ENCODE results near the gene MYO1G. TPM values are rescaled to one million over a fixed set of nuclear protein-coding genes. Genes with fewer than 3 reads are reported as not detected.
"Not testable (repeated sequence)": the region's sequence is repeated elsewhere in the genome, so short reads cannot be mapped to it uniquely, and the experiment has no call there.

The MYO1G gene
- total and polyA plus RNA-seq, 2 donors, result 1.8 to 3.6 TPM

- 72% methylated on average over 5 of the region's 5 CpGs for WGBS
- no peaks in the 10 kb centered on the region for H3K4me1 ChIP-seq (ENCODE audit: insufficient read depth)
- no peak overlapping the region for H3K27ac ChIP-seq (ENCODE audit: low read depth)
- H3K36me3 ChIP-seq (ENCODE audit: insufficient read depth), result no peaks in the 10 kb centered on the region
- no peak overlapping the region for H3K4me3 ChIP-seq (ENCODE audit: low read depth, low read length)
- DNase-seq (ENCODE audit: extremely low spot score), result no peak
Measured at GRCh38 chr7:44936322-44936721, 42.5 kb downstream of the MYO1G start.

- H3K4me1 ChIP-seq (ENCODE audit: insufficient read depth), result no peaks in the 10 kb centered on the region
- H3K36me3 ChIP-seq (ENCODE audit: insufficient read depth), result no peaks in the 10 kb centered on the region
- H3K4me3 ChIP-seq (ENCODE audit: low read depth, low read length), result no peak overlapping the region
- no peak for DNase-seq (ENCODE audit: extremely low spot score)
- no peak overlapping the region for H3K27ac ChIP-seq (ENCODE audit: low read depth)
- 76% methylated on average over 4 of the region's 4 CpGs for WGBS
Measured at GRCh38 chr7:44935583-44935982, 43.2 kb downstream of the MYO1G start.

DNA sequence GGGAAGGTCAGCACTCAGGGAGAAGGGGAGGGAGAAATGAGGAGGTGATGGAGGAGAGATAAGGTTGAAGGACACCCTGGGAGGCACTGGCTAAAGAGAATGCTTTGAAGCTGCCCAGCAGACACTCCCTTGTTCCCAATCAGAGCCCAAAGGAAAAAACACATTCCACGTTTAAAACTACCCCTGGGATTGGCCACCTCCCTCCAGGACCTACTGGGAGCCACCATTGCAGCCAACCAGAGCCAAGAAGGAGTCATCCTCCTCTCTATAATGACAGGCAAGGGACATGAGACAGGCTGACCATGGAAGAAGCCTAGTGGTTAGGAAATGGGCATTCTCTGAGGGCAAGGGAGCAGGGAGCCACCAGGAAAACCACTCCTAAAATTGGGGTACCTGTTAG, 43.8 kb downstream of the MYO1G start:
- Histone ChIP-seq H3K27ac (ENCODE audit: low read depth) (no peak overlapping the region), H3K4me1 (ENCODE audit: insufficient read depth) (no peaks in the 10 kb centered on the region), H3K36me3 (ENCODE audit: insufficient read depth) (no peaks in the 10 kb centered on the region), H3K4me3 (ENCODE audit: low read depth, low read length) (no peak overlapping the region)
- no peak for DNase-seq (ENCODE audit: extremely low spot score)
- WGBS, result 13% methylated on average over 1 of the region's 1 CpG

- DNase-seq (ENCODE audit: extremely low spot score); H3K27ac ChIP-seq (ENCODE audit: low read depth): not testable (repeated sequence)
- WGBS, result 83% methylated on average over 5 of the region's 5 CpGs
Measured at GRCh38 chr7:44934510-44934909, 44.3 kb downstream of the MYO1G start.

GRCh38 chr7:44930921-44931320, 47.9 kb downstream of the MYO1G start:
- no peak overlapping the region for H3K4me3 ChIP-seq (ENCODE audit: low read depth, low read length)
- H3K4me1 ChIP-seq (ENCODE audit: insufficient read depth), result no peaks in the 10 kb centered on the region
- H3K27ac ChIP-seq (ENCODE audit: low read depth), result no peak overlapping the region
- DNase-seq (ENCODE audit: extremely low spot score), result no peak
- 90% methylated on average over 6 of the region's 6 CpGs for WGBS
- no peaks in the 10 kb centered on the region for H3K36me3 ChIP-seq (ENCODE audit: insufficient read depth)

More at GRCh38 chr7:44934510-44934909, 44.3 kb downstream of the MYO1G start:
- not testable (repeated sequence) for H3K4me3 ChIP-seq (ENCODE audit: low read depth, low read length); H3K36me3 ChIP-seq (ENCODE audit: insufficient read depth); H3K4me1 ChIP-seq (ENCODE audit: insufficient read depth)

DNA sequence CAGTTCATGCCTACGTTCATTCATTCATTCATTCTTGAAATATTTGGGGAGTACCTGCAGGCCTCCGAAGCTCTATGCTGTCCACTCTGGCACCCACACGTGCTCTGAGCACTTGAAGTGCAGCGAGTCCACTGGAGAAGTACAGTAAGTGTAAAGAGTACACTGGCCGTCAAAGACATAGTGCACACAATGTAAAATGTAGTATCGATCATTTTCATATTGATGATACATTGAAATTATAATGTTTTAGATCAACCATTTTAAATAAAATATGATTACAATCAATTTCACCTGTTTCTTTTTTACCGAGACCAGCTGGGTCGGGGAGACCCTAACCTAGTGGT, 56.5 kb downstream of the MYO1G start:
- WGBS, result 62% methylated on average over 8 of the region's 8 CpGs
- DNase-seq (ENCODE audit: extremely low spot score), result no peak

GRCh38 chr7:44921607-44922350, 57.0 kb downstream of the MYO1G start:
- Histone ChIP-seq H3K27ac (ENCODE audit: low read depth) (no peak overlapping the region), H3K4me1 (ENCODE audit: insufficient read depth) (no peaks in the 10 kb centered on the region), H3K4me3 (ENCODE audit: low read depth, low read length) (no peak overlapping the region), H3K36me3 (ENCODE audit: insufficient read depth) (no peaks in the 10 kb centered on the region)
- no peak for DNase-seq (ENCODE audit: extremely low spot score)
- WGBS, result 32% methylated on average over 14 of the region's 14 CpGs

More for the DNA sequence above, 56.5 kb downstream of the MYO1G start:
- no peak overlapping the region for H3K27ac ChIP-seq (ENCODE audit: low read depth)
- no peaks in the 10 kb centered on the region for H3K4me1 ChIP-seq (ENCODE audit: insufficient read depth)
- H3K36me3 ChIP-seq (ENCODE audit: insufficient read depth), result no peaks in the 10 kb centered on the region
- no peak overlapping the region for H3K4me3 ChIP-seq (ENCODE audit: low read depth, low read length)

DNA sequence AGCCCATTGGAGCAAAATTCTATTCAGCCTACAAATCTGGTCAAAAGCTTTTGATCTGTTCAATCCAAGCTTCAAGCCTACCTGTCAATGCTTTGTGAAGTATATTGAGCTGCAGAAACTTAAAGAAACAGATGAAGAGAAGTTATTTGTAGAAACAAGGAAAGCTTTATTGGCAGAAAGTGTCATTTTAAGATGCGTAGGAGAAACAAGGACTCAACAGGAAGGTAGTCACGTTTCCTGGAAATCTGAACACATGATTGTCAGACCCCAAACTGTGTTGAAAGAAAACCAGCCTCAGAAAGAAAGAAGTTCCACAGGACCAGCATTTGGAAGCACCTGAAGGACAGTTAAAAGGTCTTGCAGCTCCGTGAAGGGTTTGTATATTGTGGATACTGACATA, 58.7 kb downstream of the MYO1G start:
- WGBS, result 77% methylated on average over 3 of the region's 3 CpGs
- H3K4me3 ChIP-seq (ENCODE audit: low read depth, low read length), result no peak overlapping the region
- H3K4me1 ChIP-seq (ENCODE audit: insufficient read depth), result no peaks in the 10 kb centered on the region
- no peak overlapping the region for H3K27ac ChIP-seq (ENCODE audit: low read depth)
- no peaks in the 10 kb centered on the region for H3K36me3 ChIP-seq (ENCODE audit: insufficient read depth)
- DNase-seq (ENCODE audit: extremely low spot score), result no peak

GRCh38 chr7:44918029-44918428, 60.8 kb downstream of the MYO1G start:
- no peaks in the 10 kb centered on the region for H3K36me3 ChIP-seq (ENCODE audit: insufficient read depth)
- no peak for DNase-seq (ENCODE audit: extremely low spot score)
- H3K27ac ChIP-seq (ENCODE audit: low read depth), result no peak overlapping the region
- H3K4me3 ChIP-seq (ENCODE audit: low read depth, low read length), result no peak overlapping the region
- no peaks in the 10 kb centered on the region for H3K4me1 ChIP-seq (ENCODE audit: insufficient read depth)

- DNase-seq (ENCODE audit: extremely low spot score), result no peak
- H3K36me3 ChIP-seq (ENCODE audit: insufficient read depth), result no peaks in the 10 kb centered on the region
- no peak overlapping the region for H3K27ac ChIP-seq (ENCODE audit: low read depth)
- H3K4me3 ChIP-seq (ENCODE audit: low read depth, low read length), result no peak overlapping the region
- WGBS, result 96% methylated on average over 2 of the region's 2 CpGs
- no peaks in the 10 kb centered on the region for H3K4me1 ChIP-seq (ENCODE audit: insufficient read depth)
Measured at GRCh38 chr7:44917465-44917864, 61.4 kb downstream of the MYO1G start.

DNA sequence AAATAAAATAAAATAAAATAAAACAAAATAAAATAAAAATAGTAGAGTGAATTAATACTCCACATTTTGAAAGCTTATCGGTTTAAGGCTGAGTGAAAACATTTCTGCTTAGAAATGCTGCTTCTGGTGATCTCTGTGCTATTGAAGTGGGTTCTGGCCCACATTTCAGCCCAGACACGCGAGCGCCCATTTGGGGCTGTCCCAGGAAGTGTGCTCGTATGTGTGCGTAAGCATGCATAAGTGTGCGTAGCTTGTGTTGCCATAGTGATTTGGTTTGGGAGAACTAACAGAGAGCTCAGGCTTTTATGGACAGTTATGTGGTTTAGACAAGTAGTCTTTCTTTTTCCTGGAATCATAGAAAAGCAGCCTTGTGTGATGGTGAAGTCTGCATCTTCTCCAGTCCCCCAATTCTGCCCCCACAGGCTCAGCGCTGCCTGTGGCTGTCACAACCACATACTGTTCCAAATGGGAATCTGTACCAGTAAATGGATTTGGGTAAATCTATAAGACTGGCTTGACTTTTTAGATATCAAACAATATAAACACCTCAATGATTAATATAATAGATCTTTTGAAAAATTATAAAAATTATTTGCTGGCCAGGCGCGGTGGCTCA, 63.7 kb downstream of the MYO1G start:
- no peaks in the 10 kb centered on the region for H3K4me1 ChIP-seq (ENCODE audit: insufficient read depth)
- no peak overlapping the region for H3K4me3 ChIP-seq (ENCODE audit: low read depth, low read length)
- DNase-seq (ENCODE audit: extremely low spot score), result no peak
- no peak overlapping the region for H3K27ac ChIP-seq (ENCODE audit: low read depth)
- 71% methylated on average over 10 of the region's 10 CpGs for WGBS
- no peaks in the 10 kb centered on the region for H3K36me3 ChIP-seq (ENCODE audit: insufficient read depth)

DNA sequence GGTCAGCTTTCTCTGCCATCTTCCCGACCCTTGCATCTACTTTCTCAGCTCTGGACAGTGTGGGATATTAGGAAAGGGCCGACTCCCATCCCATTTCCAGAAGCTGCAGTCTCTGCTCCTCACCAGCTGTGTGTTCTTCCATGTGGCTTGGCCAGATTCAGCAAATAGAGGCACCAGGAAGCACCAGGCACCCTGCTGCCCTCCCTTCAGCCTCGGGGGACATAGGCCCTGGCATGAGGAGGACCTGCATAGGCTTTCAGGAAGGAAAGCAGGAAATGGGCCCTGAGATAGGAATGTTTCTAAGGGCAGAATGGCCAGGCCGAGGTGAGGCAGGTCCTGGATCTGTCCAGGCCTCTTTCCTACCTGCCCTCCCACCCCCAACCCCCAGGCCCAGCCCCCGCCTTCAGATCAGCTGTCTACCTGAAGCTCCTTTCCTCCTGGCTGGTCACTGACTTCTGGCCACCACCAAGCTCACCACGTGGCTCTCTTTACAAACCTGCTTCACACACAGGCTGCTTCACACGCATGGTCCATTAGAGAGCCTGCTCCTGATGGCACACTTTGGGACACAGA, 66.0 kb downstream of the MYO1G start:
- WGBS, result 52% methylated on average over 7 of the region's 7 CpGs
- DNase-seq (ENCODE audit: extremely low spot score), result no peak
- no peak overlapping the region for H3K4me3 ChIP-seq (ENCODE audit: low read depth, low read length)

More for the DNA sequence above, 66.0 kb downstream of the MYO1G start:
- Histone ChIP-seq H3K27ac (ENCODE audit: low read depth) (no peak overlapping the region), H3K4me1 (ENCODE audit: insufficient read depth) (no peaks in the 10 kb centered on the region), H3K36me3 (ENCODE audit: insufficient read depth) (no peaks in the 10 kb centered on the region)

Measured in urinary bladder (tissue), 4 donors.